ENCODE results near the gene STMP1.

GRCh38 chr7:135683609-135684008, 21.3 kb downstream of the STMP1 start:
- TF ChIP-seq, protein P1, sequence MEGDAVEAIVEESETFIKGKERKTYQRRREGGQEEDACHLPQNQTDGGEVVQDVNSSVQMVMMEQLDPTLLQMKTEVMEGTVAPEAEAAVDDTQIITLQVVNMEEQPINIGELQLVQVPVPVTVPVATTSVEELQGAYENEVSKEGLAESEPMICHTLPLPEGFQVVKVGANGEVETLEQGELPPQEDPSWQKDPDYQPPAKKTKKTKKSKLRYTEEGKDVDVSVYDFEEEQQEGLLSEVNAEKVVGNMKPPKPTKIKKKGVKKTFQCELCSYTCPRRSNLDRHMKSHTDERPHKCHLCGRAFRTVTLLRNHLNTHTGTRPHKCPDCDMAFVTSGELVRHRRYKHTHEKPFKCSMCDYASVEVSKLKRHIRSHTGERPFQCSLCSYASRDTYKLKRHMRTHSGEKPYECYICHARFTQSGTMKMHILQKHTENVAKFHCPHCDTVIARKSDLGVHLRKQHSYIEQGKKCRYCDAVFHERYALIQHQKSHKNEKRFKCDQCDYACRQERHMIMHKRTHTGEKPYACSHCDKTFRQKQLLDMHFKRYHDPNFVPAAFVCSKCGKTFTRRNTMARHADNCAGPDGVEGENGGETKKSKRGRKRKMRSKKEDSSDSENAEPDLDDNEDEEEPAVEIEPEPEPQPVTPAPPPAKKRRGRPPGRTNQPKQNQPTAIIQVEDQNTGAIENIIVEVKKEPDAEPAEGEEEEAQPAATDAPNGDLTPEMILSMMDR (IDR thresholded peaks at IDR 0.05), result no peak
- no peak for TF ChIP-seq ZFX (IDR thresholded peaks at IDR 0.05; ENCODE audit: borderline replicate concordance)
